Measurements from ENCODE around the gene RBBP8. TPM values are rescaled to one million over a fixed set of nuclear protein-coding genes. Genes with fewer than 3 reads are reported as not detected.

The RBBP8 gene
- total RNA-seq, 6 experiments from 2014 or later, result 13.9 to 27.0 (median 25.2) TPM

GRCh38 chr18:22912149-22912548 lies 21.0 kb upstream of the RBBP8 start:
- Mint-ChIP-seq H3K27ac (no peak overlapping the region), H3K27me3 (ENCODE audit: insufficient read depth) (peaks cover 6% of the 10 kb centered on the region), H3K4me1 (ENCODE audit: low read depth) (no peaks in the 10 kb centered on the region), H3K36me3 (ENCODE audit: low read depth) (no peaks in the 10 kb centered on the region), H3K4me3 (no peak overlapping the region), H3K9me3 (no peaks in the 10 kb centered on the region)
- no peak for DNase-seq
- TF ChIP-seq CTCF (IDR thresholded peaks at IDR 0.05), result no peak

- Mint-ChIP-seq H3K36me3 (ENCODE audit: low read depth) (no peaks in the 10 kb centered on the region), H3K27me3 (ENCODE audit: insufficient read depth) (peaks cover 6% of the 10 kb centered on the region), H3K27ac (no peak overlapping the region), H3K4me3 (no peak overlapping the region), H3K4me1 (ENCODE audit: low read depth) (no peaks in the 10 kb centered on the region), H3K9me3 (no peaks in the 10 kb centered on the region)
- no peak for TF ChIP-seq CTCF (IDR thresholded peaks at IDR 0.05)
- no peak for DNase-seq
Observed at GRCh38 chr18:22912835-22913234, 20.3 kb upstream of the RBBP8 start.

- Mint-ChIP-seq H3K36me3 (ENCODE audit: low read depth) (no peaks in the 10 kb centered on the region), H3K9me3 (no peaks in the 10 kb centered on the region), H3K4me3 (no peak overlapping the region), H3K27ac (no peak overlapping the region), H3K4me1 (ENCODE audit: low read depth) (no peaks in the 10 kb centered on the region), H3K27me3 (ENCODE audit: insufficient read depth) (peaks cover 6% of the 10 kb centered on the region)
- no peak for DNase-seq
- no peak for TF ChIP-seq CTCF (IDR thresholded peaks at IDR 0.05)
Observed at GRCh38 chr18:22913861-22914260, 19.3 kb upstream of the RBBP8 start.

GRCh38 chr18:22914633-22915032 lies 18.5 kb upstream of the RBBP8 start:
- no peaks in the 10 kb centered on the region for H3K4me1 Mint-ChIP-seq (ENCODE audit: low read depth)
- no peaks in the 10 kb centered on the region for H3K36me3 Mint-ChIP-seq (ENCODE audit: low read depth)
- no peaks in the 10 kb centered on the region for H3K9me3 Mint-ChIP-seq
- DNase-seq, result no peak
- no peak overlapping the region for H3K4me3 Mint-ChIP-seq
- no peak for TF ChIP-seq CTCF (IDR thresholded peaks at IDR 0.05)
- H3K27me3 Mint-ChIP-seq (ENCODE audit: insufficient read depth), result peaks cover 4% of the 10 kb centered on the region
- no peak overlapping the region for H3K27ac Mint-ChIP-seq

GRCh38 chr18:22915337-22915736 lies 17.8 kb upstream of the RBBP8 start:
- TF ChIP-seq CTCF (IDR thresholded peaks at IDR 0.05), result no peak
- H3K36me3 Mint-ChIP-seq (ENCODE audit: low read depth), result no peaks in the 10 kb centered on the region
- DNase-seq, result no peak
- no peaks in the 10 kb centered on the region for H3K4me1 Mint-ChIP-seq (ENCODE audit: low read depth)
- H3K4me3 Mint-ChIP-seq, result no peak overlapping the region
- H3K27me3 Mint-ChIP-seq (ENCODE audit: insufficient read depth), result peaks cover 2% of the 10 kb centered on the region
- no peaks in the 10 kb centered on the region for H3K9me3 Mint-ChIP-seq
- H3K27ac Mint-ChIP-seq, result no peak overlapping the region

- DNase-seq, result no peak
- Mint-ChIP-seq H3K27ac (no peak overlapping the region), H3K4me3 (no peak overlapping the region), H3K27me3 (ENCODE audit: insufficient read depth) (peaks cover 7% of the 10 kb centered on the region), H3K9me3 (no peaks in the 10 kb centered on the region), H3K36me3 (ENCODE audit: low read depth) (no peaks in the 10 kb centered on the region), H3K4me1 (ENCODE audit: low read depth) (no peaks in the 10 kb centered on the region)
- no peak for TF ChIP-seq CTCF (IDR thresholded peaks at IDR 0.05)
Observed at GRCh38 chr18:22921772-22922171, 11.4 kb upstream of the RBBP8 start.
